Activated CD4-positive, alpha-beta memory T cell treated with anti-CD3 and anti-CD28 coated beads, Interleukin-2, amount 10 ng/mL, durations not matched to agents 7 days and 5 days (primary cell): ENCODE measurements around the gene KCTD2. TPM values are rescaled to one million over a fixed set of nuclear protein-coding genes. Genes with fewer than 3 reads are reported as not detected.
"Not testable (repeated sequence)": the region's sequence is repeated elsewhere in the genome, so short reads cannot be mapped to it uniquely, and the experiment has no call there.

Source experiments
- CTCF ChIA-PET: fragments of 350-600 bp; sonication (Branson Sonifier 250); formaldehyde crosslinking; loops from one replicate; lab custom pipeline; 2021; ENCODE audit warnings: antibody characterized with exemption, inconsistent platforms; lab: Charles Lee
- POLR2A ChIA-PET: fragments of 350-600 bp; sonication (Branson Sonifier 250); formaldehyde crosslinking; loops from one replicate; lab custom pipeline; 2021; ENCODE audit warnings: antibody characterized with exemption; lab: Charles Lee
- DNase-seq: peaks from one replicate; pipeline ENCODE4 v3.0.0-alpha.2; 2020
- H3K27ac Mint-ChIP-seq: one replicate; pipeline ENCODE4 v1.8.0; 2021; ENCODE audit warnings: mild to moderate bottlenecking, mixed read lengths
- H3K27me3 Mint-ChIP-seq: one replicate; pipeline ENCODE4 v1.8.0; 2021; ENCODE audit warnings: mixed read lengths
- H3K36me3 Mint-ChIP-seq: one replicate; pipeline ENCODE4 v1.8.0; 2021; ENCODE audit warnings: low read depth, mixed read lengths
- H3K4me1 Mint-ChIP-seq: one replicate; pipeline ENCODE4 v1.8.0; 2021; ENCODE audit warnings: mixed read lengths
- H3K4me3 Mint-ChIP-seq: one replicate; pipeline ENCODE4 v1.8.0; 2021; ENCODE audit warnings: mild to moderate bottlenecking, mixed read lengths
- H3K9me3 Mint-ChIP-seq: one replicate; pipeline ENCODE4 v1.8.0; 2021; ENCODE audit warnings: mixed read lengths
- total RNA-seq, 2 experiments: library from RNA; stranded (reverse); gene quantifications; one replicate each; pipeline ENCODE4 v1.2.3, GENCODE V29; 2021

Gene KCTD2
- total RNA-seq, 2 experiments from 2014 or later: 24.2 to 24.9 TPM

GRCh38 chr17:75041656-75042280, 5.3 kb upstream of the KCTD2 start:
- Mint-ChIP-seq H3K4me3 (no peak overlapping the region), H3K27ac (no peak overlapping the region), H3K27me3 (no peaks in the 10 kb centered on the region), H3K4me1 (peaks cover 33% of the 10 kb centered on the region), H3K36me3 (peaks cover 32% of the 10 kb centered on the region), H3K9me3 (no peaks in the 10 kb centered on the region)
- ChIA-PET POLR2A (interaction anchor here (1.5 kb wide), 2 partner anchors 10 to 141 kb away, joined by 3 to 5 read pairs; partner anchors contain the start of gene SUMO2), CTCF (interaction anchor here (1.0 to 1.4 kb wide), 2 partner anchors 73 to 89 kb away, joined by 3 to 6 read pairs; no protein-coding TSS in a partner anchor)
- DNase-seq: no peak

- not testable (repeated sequence) for H3K27me3 Mint-ChIP-seq, H3K9me3 Mint-ChIP-seq, H3K27ac Mint-ChIP-seq, DNase-seq, H3K4me3 Mint-ChIP-seq
- CTCF ChIA-PET: interaction anchor here (1.0 kb wide), 1 partner anchor 16 kb away, joined by 4 read pairs; no protein-coding TSS in a partner anchor
- Mint-ChIP-seq H3K4me1 (peaks cover 37% of the 10 kb centered on the region), H3K36me3 (peaks cover 26% of the 10 kb centered on the region)
- POLR2A ChIA-PET: interaction anchor here (1.3 kb wide), 1 partner anchor 19 kb away, joined by 4 read pairs; no protein-coding TSS in a partner anchor
Observed at GRCh38 chr17:75043789-75044188, 3.2 kb upstream of the KCTD2 start.

- POLR2A ChIA-PET: no interaction called here
- CTCF ChIA-PET: interaction anchor here (1.0 kb wide), 1 partner anchor 15 kb away, joined by 4 read pairs; no protein-coding TSS in a partner anchor
Observed at GRCh38 chr17:75044716-75045115, 2.3 kb upstream of the KCTD2 start.

GRCh38 chr17:75045946-75046406, 1.0 kb upstream of the KCTD2 start:
- Mint-ChIP-seq H3K4me3 (peak overlapping the region; percentile 96), H3K27ac (peak overlapping the region; percentile 91), H3K36me3 (peaks cover 21% of the 10 kb centered on the region), H3K4me1 (peaks cover 45% of the 10 kb centered on the region)
- H3K27me3 Mint-ChIP-seq, H3K9me3 Mint-ChIP-seq, DNase-seq: not testable (repeated sequence)
- POLR2A ChIA-PET: interaction anchor here (0.7 to 4.1 kb wide), 14 partner anchors 9 to 243 kb away, joined by 3 to 31 read pairs (median 4); partner anchors contain the start of genes FDXR, MRPL58, NUP85 and SLC25A19
- CTCF ChIA-PET: interaction anchor here (0.6 to 3.2 kb wide), 8 partner anchors 9 to 126 kb away, joined by 3 to 19 read pairs (median 6); partner anchors contain the start of gene MRPL58

More at GRCh38 chr17:75044716-75045115, 2.3 kb upstream of the KCTD2 start:
- no peak for DNase-seq
- Mint-ChIP-seq H3K4me1 (peaks cover 44% of the 10 kb centered on the region), H3K27ac (peak overlapping the region; percentile 54), H3K27me3 (no peaks in the 10 kb centered on the region), H3K9me3 (no peaks in the 10 kb centered on the region), H3K4me3 (peak overlapping the region; percentile 44), H3K36me3 (peaks cover 22% of the 10 kb centered on the region)

- H3K36me3 Mint-ChIP-seq: peaks cover 22% of the 10 kb centered on the region
- H3K9me3 Mint-ChIP-seq: no peaks in the 10 kb centered on the region
- peaks cover 47% of the 10 kb centered on the region for H3K4me1 Mint-ChIP-seq
- ChIA-PET POLR2A (interaction anchor here (0.6 to 4.1 kb wide), 12 partner anchors 9 to 143 kb away, joined by 3 to 31 read pairs (median 6); partner anchors contain the start of genes MRPL58 and NT5C), CTCF (interaction anchor here (1.0 to 3.2 kb wide), 8 partner anchors 8 to 124 kb away, joined by 3 to 19 read pairs (median 4); partner anchors contain the start of gene MRPL58)
- no peaks in the 10 kb centered on the region for H3K27me3 Mint-ChIP-seq
- H3K27ac Mint-ChIP-seq: peak overlapping the region; percentile 87
- DNase-seq: peak; percentile 38
- peak overlapping the region; percentile 94 for H3K4me3 Mint-ChIP-seq
Observed at GRCh38 chr17:75047398-75048098, 523 bp downstream of the KCTD2 start.

- Mint-ChIP-seq H3K27ac (peak overlapping the region; percentile 87), H3K36me3 (peaks cover 28% of the 10 kb centered on the region), H3K9me3 (no peaks in the 10 kb centered on the region), H3K27me3 (no peaks in the 10 kb centered on the region), H3K4me1 (peaks cover 47% of the 10 kb centered on the region), H3K4me3 (peak overlapping the region; percentile 94)
- ChIA-PET POLR2A (interaction anchor here (1.0 to 4.1 kb wide), 9 partner anchors 10 to 213 kb away, joined by 3 to 31 read pairs (median 5); partner anchors contain the start of genes GGA3, MRPL58 and NT5C), CTCF (interaction anchor here (0.7 to 3.2 kb wide), 10 partner anchors 9 to 124 kb away, joined by 3 to 19 read pairs (median 4); partner anchors contain the start of gene MRPL58)
- DNase-seq: no peak
Observed at GRCh38 chr17:75048249-75048878, 1.3 kb downstream of the KCTD2 start.

GRCh38 chr17:75049057-75049456, 2.0 kb downstream of the KCTD2 start:
- ChIA-PET CTCF (interaction anchor here (0.7 to 3.2 kb wide), 11 partner anchors 8 to 123 kb away, joined by 3 to 19 read pairs (median 4); partner anchors contain the start of gene MRPL58), POLR2A (interaction anchor here (1.0 to 4.1 kb wide), 5 partner anchors 14 to 212 kb away, joined by 3 to 30 read pairs (median 4); partner anchors contain the start of genes GGA3, MRPL58, NT5C and SLC16A5)
- Mint-ChIP-seq H3K27ac (no peak overlapping the region), H3K9me3 (no peaks in the 10 kb centered on the region), H3K4me1 (peaks cover 44% of the 10 kb centered on the region), H3K4me3 (no peak overlapping the region), H3K36me3 (peaks cover 33% of the 10 kb centered on the region), H3K27me3 (no peaks in the 10 kb centered on the region)
- no peak for DNase-seq

- ChIA-PET POLR2A (interaction anchor here (1.1 to 4.1 kb wide), 4 partner anchors 37 to 211 kb away, joined by 3 to 30 read pairs (median 4); partner anchors contain the start of genes GGA3, MRPL58 and SLC16A5), CTCF (interaction anchor here (0.6 to 0.9 kb wide), 3 partner anchors 65 to 246 kb away, joined by 3 to 5 read pairs (median 3); no protein-coding TSS in a partner anchor)
- peaks cover 38% of the 10 kb centered on the region for H3K36me3 Mint-ChIP-seq
- no peak overlapping the region for H3K27ac Mint-ChIP-seq
- DNase-seq: no peak
- H3K9me3 Mint-ChIP-seq: no peaks in the 10 kb centered on the region
- H3K27me3 Mint-ChIP-seq: no peaks in the 10 kb centered on the region
- no peak overlapping the region for H3K4me3 Mint-ChIP-seq
- H3K4me1 Mint-ChIP-seq: peaks cover 41% of the 10 kb centered on the region
Observed at GRCh38 chr17:75049706-75050105, 2.7 kb downstream of the KCTD2 start.

- H3K4me1 Mint-ChIP-seq: peaks cover 24% of the 10 kb centered on the region
- no peaks in the 10 kb centered on the region for H3K27me3 Mint-ChIP-seq
- POLR2A ChIA-PET: no interaction called here
- H3K27ac Mint-ChIP-seq: no peak overlapping the region
- no peak for DNase-seq
- no peak overlapping the region for H3K4me3 Mint-ChIP-seq
- H3K36me3 Mint-ChIP-seq: peaks cover 48% of the 10 kb centered on the region
- H3K9me3 Mint-ChIP-seq: no peaks in the 10 kb centered on the region
- CTCF ChIA-PET: interaction anchor here (0.8 kb wide), 1 partner anchor 8 kb away, joined by 3 read pairs; no protein-coding TSS in a partner anchor
Observed at GRCh38 chr17:75051941-75052340, 4.9 kb downstream of the KCTD2 start.

GRCh38 chr17:75059369-75060345, 12.6 kb downstream of the KCTD2 start:
- POLR2A ChIA-PET: interaction anchor here (0.6 to 2.2 kb wide), 5 partner anchors 13 to 74 kb away, joined by 3 to 9 read pairs (median 5); partner anchors contain the start of genes ATP5PD and KCTD2
- no peaks in the 10 kb centered on the region for H3K27me3 Mint-ChIP-seq

More at GRCh38 chr17:75059369-75060345, 12.6 kb downstream of the KCTD2 start:
- Mint-ChIP-seq H3K4me3 (no peak overlapping the region), H3K4me1 (peaks cover 13% of the 10 kb centered on the region), H3K36me3 (peaks cover 51% of the 10 kb centered on the region), H3K27ac (no peak overlapping the region), H3K9me3 (no peaks in the 10 kb centered on the region)
- CTCF ChIA-PET: interaction anchor here (0.6 to 2.9 kb wide), 22 partner anchors 7 to 231 kb away, joined by 3 to 19 read pairs (median 4); partner anchors contain the start of genes ARMC7, MRPL58, NUP85 and SLC16A5
- DNase-seq: no peak
